K562 (cell line): ENCODE measurements around the gene THOP1. TPM values are rescaled to one million over a fixed set of nuclear protein-coding genes. Genes with fewer than 3 reads are reported as not detected.

Experiments
- CBX3 ChIP-seq, 2 experiments: IDR thresholded peaks; 1 replicate in 1 of 2; 2 replicates in 1 of 2; pipeline ENCODE4 v1.6.1; 2012; ENCODE audit warnings: inconsistent platforms in 2 of 2, low read length in 2 of 2, borderline replicate concordance in 1 of 2, control low read depth in 1 of 2
- CBX8 ChIP-seq: fragments of 200-600 bp; sonication (generic); IDR thresholded peaks from 2 replicates; pipeline ENCODE4 v1.6.1; 2012; ENCODE audit warnings: borderline replicate concordance, mixed run types, low read depth, mild to moderate bottlenecking, moderate library complexity, mixed read lengths, low read length, control low read depth, inconsistent platforms; ENCODE audit not compliant: poor library complexity, severe bottlenecking; ENCODE audit errors: extremely low read depth
- DDX20 ChIP-seq: fragments of 450-650 bp; IDR thresholded peaks from 2 replicates; pipeline ENCODE4 v1.6.1; 2016; ENCODE audit warnings: missing genetic modification characterization, low read depth, mild to moderate bottlenecking, missing compliant biosample characterization, moderate library complexity
- ESRRA ChIP-seq: fragments of 450-650 bp; IDR thresholded peaks from 2 replicates; pipeline ENCODE4 v1.6.1; 2014; ENCODE audit warnings: low read depth, mild to moderate bottlenecking, moderate library complexity, borderline replicate concordance
- MITF ChIP-seq: IDR thresholded peaks from 2 replicates; pipeline ENCODE4 v1.6.1; 2014; ENCODE audit warnings: antibody characterized with exemption
- NFE2 ChIP-seq: IDR thresholded peaks from 2 replicates; pipeline ENCODE4 v1.6.1; 2014; ENCODE audit warnings: antibody characterized with exemption, low read depth
- NONO ChIP-seq, 2 experiments: fragments of 200-400 bp in 1 of 2; fragments of 450-650 bp in 1 of 2; formaldehyde crosslinking in 1 of 2; IDR thresholded peaks; 2 replicates each; pipeline ENCODE4 v1.6.1; 2017; ENCODE audit warnings: low read depth in 2 of 2, mild to moderate bottlenecking in 2 of 2, moderate library complexity in 2 of 2, low read length in 1 of 2
- PHF20 ChIP-seq: fragments of 450-650 bp; IDR thresholded peaks from 2 replicates; pipeline ENCODE4 v1.6.1; 2018; ENCODE audit not compliant: partially characterized antibody
- POLR2A ChIP-seq: fragments of 450-650 bp; conservative IDR thresholded peaks from 2 replicates; pipeline ENCODE4 v1.6.1; 2016
- RB1 ChIP-seq: fragments of 450-650 bp; IDR thresholded peaks from 2 replicates; pipeline ENCODE4 v1.6.1; 2017; ENCODE audit warnings: low read depth, mild to moderate bottlenecking
- RERE ChIP-seq: sonication (generic); formaldehyde crosslinking; IDR thresholded peaks from 2 replicates; pipeline ENCODE4 v1.8.0; 2023; ENCODE audit warnings: missing genetic modification reagents, mild to moderate bottlenecking, borderline replicate concordance
- SMARCA4 ChIP-seq: fragments of 450-650 bp; IDR thresholded peaks from 2 replicates; pipeline ENCODE4 v1.6.1; 2016
- TOE1 ChIP-seq, 2 experiments: fragments of 450-650 bp in 1 of 2; sonication (generic) in 1 of 2; formaldehyde crosslinking in 1 of 2; IDR thresholded peaks; 2 replicates each; pipeline versions ENCODE4 v1.7.1 to v1.8.0; 2016 to 2022; ENCODE audit warnings: borderline replicate concordance in 2 of 2, mild to moderate bottlenecking in 2 of 2, antibody characterized with exemption in 1 of 2, inconsistent platforms in 1 of 2, low read depth in 1 of 2, missing genetic modification reagents in 1 of 2, moderate library complexity in 1 of 2
- ZNF197 ChIP-seq: fragments of 200-800 bp; sonication (Bioruptor generic); IDR thresholded peaks from 2 replicates; pipeline ENCODE4 v1.6.1; 2016; ENCODE audit warnings: low read depth, missing genetic modification characterization, missing compliant biosample characterization
- ZNF354B ChIP-seq: fragments of 250-450 bp; sonication (Bioruptor Pico); IDR thresholded peaks from 2 replicates; pipeline ENCODE4 v1.4.0; 2020
- ZNF436 ChIP-seq: fragments of 250-450, 450-650 bp; sonication (Bioruptor Pico); formaldehyde crosslinking; IDR thresholded peaks from 2 replicates; pipeline ENCODE4 v1.7.0; 2020; ENCODE audit warnings: mild to moderate bottlenecking
- polyA plus RNA-seq, 8 experiments: library from polyadenylated mRNA; depleted of rRNA in 4 of 8; stranded (reverse) in 5 of 8; unstranded in 3 of 8; fragments of >200 nt; fragmentation: Nextera tagmentation in 2 of 8; fragmentation: Illumina TruSeq in 1 of 8; extraction: Ambion mirVana in 2 of 8; extraction: Trizol in 1 of 8; gene quantifications; 2 replicates each; pipeline versions ENCODE4 v1.2.1 to v1.2.3, GENCODE V29; 2011 to 2014; ENCODE audit warnings: inconsistent platforms in 1 of 8, missing spikeins in 1 of 8
- total RNA-seq, 7 experiments: library from RNA; depleted of rRNA in 6 of 7; stranded (reverse); fragments of >200 nt in 6 of 7; fragmentation: Illumina TruSeq in 2 of 7; extraction: Trizol in 2 of 7; gene quantifications; 2 replicates each; pipeline versions ENCODE4 v1.2.1 to v1.2.3, GENCODE V29; 2011 to 2021; ENCODE audit warnings: low replicate concordance in 1 of 7
- TF ChIP-seq, protein P1 (sequence below): sonication (generic); formaldehyde crosslinking; IDR thresholded peaks from 2 replicates; pipeline ENCODE4 v1.8.1; 2023; ENCODE audit warnings: mild to moderate bottlenecking, missing genetic modification reagents

THOP1 gene
- total and polyA plus RNA-seq, 9 of the 15 experiments (the other 6 are each of a cell fraction or from before 2014, with no cell fraction given), result 1.3 to 255 (median 96.1) TPM

GRCh38 chr19:2840794-2841791 lies 55.8 kb downstream of the THOP1 start, which contains the start of gene ZNF555 (continued):
- peak; percentile 32 for TF ChIP-seq PHF20
- peak; percentile 67; the same call in 1 of the 2 replicates for TF ChIP-seq POLR2A
- no peak for TF ChIP-seq ZNF197 (CRISPR knock-in tag)
- TF ChIP-seq, protein P1, sequence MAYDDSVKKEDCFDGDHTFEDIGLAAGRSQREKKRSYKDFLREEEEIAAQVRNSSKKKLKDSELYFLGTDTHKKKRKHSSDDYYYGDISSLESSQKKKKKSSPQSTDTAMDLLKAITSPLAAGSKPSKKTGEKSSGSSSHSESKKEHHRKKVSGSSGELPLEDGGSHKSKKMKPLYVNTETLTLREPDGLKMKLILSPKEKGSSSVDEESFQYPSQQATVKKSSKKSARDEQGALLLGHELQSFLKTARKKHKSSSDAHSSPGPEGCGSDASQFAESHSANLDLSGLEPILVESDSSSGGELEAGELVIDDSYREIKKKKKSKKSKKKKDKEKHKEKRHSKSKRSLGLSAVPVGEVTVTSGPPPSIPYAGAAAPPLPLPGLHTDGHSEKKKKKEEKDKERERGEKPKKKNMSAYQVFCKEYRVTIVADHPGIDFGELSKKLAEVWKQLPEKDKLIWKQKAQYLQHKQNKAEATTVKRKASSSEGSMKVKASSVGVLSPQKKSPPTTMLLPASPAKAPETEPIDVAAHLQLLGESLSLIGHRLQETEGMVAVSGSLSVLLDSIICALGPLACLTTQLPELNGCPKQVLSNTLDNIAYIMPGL (CRISPR knock-in tag), result 0 out of 2 replicates have a peak, but pooled peaks have one; percentile 39
- peak; percentile 77 for TF ChIP-seq RB1
- TF ChIP-seq NFE2, result no peak
- no peak for TF ChIP-seq CBX8
- no peak for TF ChIP-seq ZNF436 (CRISPR knock-in tag)
- peak; percentile 51; the same call in 1 of the 2 replicates for TF ChIP-seq TOE1 (IDR thresholded peaks at IDR 0.05; ENCODE audit: borderline replicate concordance)
- TF ChIP-seq TOE1 (CRISPR knock-in tag; IDR thresholded peaks at IDR 0.05; ENCODE audit: borderline replicate concordance, low read depth), result no peak
- TF ChIP-seq CBX3 (IDR thresholded peaks at IDR 0.05; ENCODE audit: borderline replicate concordance in 1 of 2, low read length in 2 of 2), result peak in 1 of 2 experiments; percentile 20; a peak in 1 of 3 replicates
- no peak for TF ChIP-seq MITF
- TF ChIP-seq DDX20 (tag), result no peak
- peak in 1 of 2 experiments; percentile 71; a peak in 1 of 4 replicates for TF ChIP-seq NONO (IDR thresholded peaks at IDR 0.05; ENCODE audit: low read depth in 2 of 2, low read length in 1 of 2)
- TF ChIP-seq SMARCA4, result peak; percentile 53; the same call in 1 of the 2 replicates
- TF ChIP-seq ZNF354B (CRISPR knock-in tag), result no peak
- TF ChIP-seq ESRRA, result peak; percentile 51; the same call in 1 of the 2 replicates
- no peak for TF ChIP-seq RERE (CRISPR knock-in tag)
